SHP77 (cell line): ENCODE measurements around the gene CNTN3.

Source experiments
- DNase-seq, 2 experiments: peaks; one replicate each; lab custom pipeline; 2025; lab: John Stamatoyannopoulos, UW

The CNTN3 gene

GRCh38 chr3:74607803-74608202 lies 6.7 kb downstream of the CNTN3 start:
- no peak for DNase-seq

DNA sequence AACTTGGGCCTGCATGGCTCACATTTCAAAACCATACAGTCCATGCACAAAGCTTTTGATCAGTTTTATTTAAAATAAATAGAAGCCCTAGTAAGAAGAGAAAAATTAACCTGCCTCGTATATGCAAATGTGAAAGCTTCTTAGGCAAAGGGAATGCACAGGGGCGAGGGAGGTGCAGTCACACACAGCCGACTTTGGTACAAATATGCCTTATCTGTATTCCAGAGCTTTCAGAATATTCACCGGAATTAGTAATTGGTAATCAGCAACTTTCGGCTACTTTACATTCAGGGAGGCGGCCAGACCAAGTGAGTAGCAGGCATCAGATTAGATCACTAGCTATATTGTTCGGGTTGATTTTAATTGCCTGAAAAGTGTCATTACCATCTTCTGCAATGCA lies 7.5 kb downstream of the CNTN3 start:
- DNase-seq, result no peak

GRCh38 chr3:74605437-74605836 lies 9.0 kb downstream of the CNTN3 start:
- DNase-seq, result no peak

DNA sequence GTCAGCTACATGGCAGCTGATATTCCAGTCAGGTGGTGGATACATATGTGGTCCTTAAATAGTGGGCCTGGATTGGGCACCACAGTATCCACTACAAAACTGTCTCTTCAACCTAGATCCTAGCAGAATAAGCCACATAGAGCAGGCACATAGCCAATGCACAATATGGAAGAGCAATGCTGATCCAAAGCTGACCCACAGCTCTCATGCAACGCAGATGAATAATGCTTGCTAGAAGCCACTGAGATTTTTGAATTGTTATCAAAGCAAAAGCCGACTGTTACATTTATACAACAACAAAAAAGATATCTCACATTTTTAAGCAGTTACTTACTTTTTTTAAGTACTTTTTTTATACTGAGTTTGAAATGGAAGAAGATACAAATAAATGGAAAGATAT lies 11.2 kb downstream of the CNTN3 start:
- DNase-seq, result no peak

- DNase-seq, result no peak
Measured at GRCh38 chr3:74602471-74602870, 12.0 kb downstream of the CNTN3 start.

GRCh38 chr3:74601793-74602192 lies 12.7 kb downstream of the CNTN3 start:
- no peak for DNase-seq

GRCh38 chr3:74599564-74599963 lies 14.9 kb downstream of the CNTN3 start:
- DNase-seq, result no peak

GRCh38 chr3:74593152-74593551 lies 21.3 kb downstream of the CNTN3 start:
- no peak for DNase-seq

GRCh38 chr3:74592359-74592758 lies 22.1 kb downstream of the CNTN3 start:
- DNase-seq, result no peak

DNA sequence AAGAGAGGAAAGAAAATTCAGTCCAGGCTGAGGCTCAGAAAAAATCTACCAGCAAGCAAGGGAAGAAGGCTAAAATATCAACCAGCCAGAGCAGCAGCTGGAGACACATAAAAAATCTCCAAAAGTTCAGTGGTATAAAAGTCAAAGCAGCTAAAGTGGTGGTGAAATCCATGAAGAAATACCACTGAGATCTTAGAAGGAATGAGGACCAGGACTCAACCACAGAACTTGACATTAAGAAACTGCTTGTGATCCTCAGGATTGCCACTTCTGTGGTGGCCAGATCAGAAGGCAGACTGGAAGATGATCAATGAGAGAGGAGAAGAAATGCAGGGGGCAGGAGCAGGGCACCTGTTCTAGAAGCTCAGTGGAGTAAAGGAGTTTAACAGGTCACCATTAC lies 22.5 kb downstream of the CNTN3 start:
- no peak for DNase-seq

DNA sequence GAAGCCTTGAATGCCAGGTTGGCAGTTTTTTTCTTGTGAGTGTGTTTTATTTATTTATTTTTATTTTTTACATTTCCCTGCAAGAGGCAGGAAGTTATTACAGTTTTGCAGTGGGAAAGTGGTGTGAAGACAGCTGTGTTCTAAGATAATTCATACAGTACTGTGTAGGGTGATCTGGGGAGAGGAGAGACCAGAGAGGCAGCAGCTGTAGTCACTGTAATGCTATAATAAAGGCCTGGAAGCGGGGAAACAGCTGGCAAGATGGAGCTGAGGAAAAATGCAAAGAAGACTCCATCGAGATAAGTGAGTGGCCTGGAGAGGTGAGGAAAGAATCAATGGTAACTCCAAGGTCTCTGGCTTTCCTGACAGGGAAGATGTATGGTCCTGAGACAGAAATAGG lies 23.1 kb downstream of the CNTN3 start:
- no peak for DNase-seq

DNA sequence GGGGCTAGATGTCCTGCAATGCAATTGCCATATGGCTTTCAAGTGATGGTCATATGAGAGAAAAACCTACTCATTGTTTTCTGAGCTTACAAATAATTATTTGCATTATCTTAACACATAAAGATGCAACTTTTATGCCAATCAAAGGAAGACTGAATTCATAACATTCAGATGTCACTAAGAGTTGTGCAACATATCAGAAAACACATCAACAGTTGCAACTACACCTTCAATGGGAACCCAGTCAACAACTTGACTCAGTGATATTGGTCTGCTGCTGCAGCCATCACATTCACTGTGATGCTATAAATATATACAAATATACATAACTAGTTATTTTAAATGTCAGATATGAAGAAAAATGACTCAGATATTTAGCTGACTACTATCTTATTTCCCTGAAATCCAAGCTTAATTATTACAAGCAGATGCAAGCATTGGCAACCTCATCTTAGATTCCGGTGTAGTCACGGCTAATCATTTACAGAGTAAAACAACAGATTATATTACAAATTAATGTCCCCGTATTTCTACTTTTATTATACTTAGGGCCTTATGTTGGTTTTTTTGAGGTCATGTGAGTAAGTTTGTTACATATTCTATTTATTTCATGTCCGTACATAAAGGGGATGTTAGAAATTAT lies 23.7 kb downstream of the CNTN3 start:
- DNase-seq, result no peak

DNA sequence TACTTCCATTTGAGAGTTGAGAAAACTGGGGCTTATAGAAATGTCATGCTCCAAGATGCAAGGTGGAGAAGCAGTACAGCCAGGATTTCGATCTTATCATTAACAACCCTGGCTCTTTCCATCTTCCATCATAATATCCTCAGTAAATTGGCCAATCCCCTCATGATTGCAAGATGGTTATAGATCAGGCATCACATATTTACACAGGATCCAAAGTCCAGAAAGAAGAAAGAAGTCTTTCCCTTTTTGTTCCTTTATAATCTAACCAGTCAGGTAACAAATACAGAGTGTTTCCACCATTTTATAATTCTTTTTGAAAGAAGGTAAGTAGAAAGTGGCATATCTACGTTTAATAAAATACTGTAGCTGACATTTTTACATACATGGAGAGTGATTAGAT lies 29.7 kb downstream of the CNTN3 start:
- no peak for DNase-seq

DNA sequence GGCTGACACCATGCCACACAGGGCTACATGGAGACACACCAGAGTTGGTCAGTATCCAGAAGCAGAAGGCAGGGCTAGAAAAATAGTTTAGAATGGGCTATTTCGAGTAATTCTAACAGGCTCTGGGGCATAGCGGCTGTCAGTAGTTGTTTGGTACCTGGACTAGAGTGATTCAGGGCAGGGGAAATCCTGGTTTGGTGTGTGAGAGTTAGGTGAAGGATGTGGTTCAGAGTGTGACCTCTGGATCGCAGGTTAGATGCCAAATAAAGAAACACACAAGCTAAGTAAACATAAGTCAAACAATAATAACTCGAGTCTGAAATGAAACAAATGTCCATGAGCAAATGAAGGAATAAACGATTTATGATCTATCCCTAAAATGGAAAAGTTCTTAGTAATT lies 31.5 kb downstream of the CNTN3 start:
- DNase-seq, result no peak

DNA sequence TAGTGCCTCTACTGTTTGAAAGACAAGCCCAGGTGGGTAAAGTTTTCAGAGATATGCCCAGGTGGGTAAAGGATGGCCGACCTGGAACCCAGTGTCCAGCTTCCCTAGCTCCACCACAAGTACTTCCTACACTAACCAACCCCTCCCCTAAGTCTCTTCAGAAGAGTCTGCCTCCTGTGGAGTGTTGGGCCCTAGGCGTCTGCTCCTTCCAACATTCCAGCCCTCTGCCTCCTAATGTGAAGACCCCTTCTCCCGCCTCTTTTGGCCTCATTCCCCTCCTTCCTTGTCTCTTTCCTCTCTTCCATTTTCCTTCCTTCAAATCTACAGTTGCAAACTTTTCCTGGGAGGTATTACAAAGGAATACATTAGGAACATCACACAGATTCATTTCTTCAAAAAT lies 38.6 kb downstream of the CNTN3 start:
- no peak for DNase-seq

GRCh38 chr3:74571118-74571517 lies 43.3 kb downstream of the CNTN3 start:
- no peak for DNase-seq
